Glutamatergic neuron (in vitro differentiated cells): ENCODE measurements around the gene MYOCOS. TPM values are rescaled to one million over a fixed set of nuclear protein-coding genes. Genes with fewer than 3 reads are reported as not detected.

Experiments used
- DNase-seq: peaks from one replicate; pipeline ENCODE4 v3.0.0; 2022
- H3K27ac Mint-ChIP-seq: one replicate; pipeline ENCODE4 v1.8.0; 2020; ENCODE audit warnings: mild to moderate bottlenecking, mixed read lengths, inconsistent platforms; ENCODE audit not compliant: unreplicated experiment
- H3K27me3 Mint-ChIP-seq: one replicate; pipeline ENCODE4 v1.8.0; 2020; ENCODE audit warnings: mild to moderate bottlenecking, moderate library complexity, mixed read lengths, inconsistent platforms; ENCODE audit not compliant: unreplicated experiment
- H3K36me3 Mint-ChIP-seq: one replicate; pipeline ENCODE4 v1.8.0; 2020; ENCODE audit warnings: mild to moderate bottlenecking, mixed read lengths, inconsistent platforms; ENCODE audit not compliant: unreplicated experiment
- H3K4me1 Mint-ChIP-seq: one replicate; pipeline ENCODE4 v1.8.0; 2020; ENCODE audit warnings: mild to moderate bottlenecking, low read depth, mixed read lengths, inconsistent platforms; ENCODE audit not compliant: unreplicated experiment
- H3K4me3 Mint-ChIP-seq: one replicate; pipeline ENCODE4 v1.8.0; 2020; ENCODE audit warnings: mild to moderate bottlenecking, mixed read lengths, inconsistent platforms; ENCODE audit not compliant: unreplicated experiment
- H3K9me3 Mint-ChIP-seq: one replicate; pipeline ENCODE4 v1.8.0; 2020; ENCODE audit warnings: mild to moderate bottlenecking, moderate library complexity, mixed read lengths, inconsistent platforms; ENCODE audit not compliant: unreplicated experiment
- total RNA-seq: library from RNA; stranded (reverse); fragmentation: NEBNext Ultra II Directional; extraction: Animal tissue kit (Norgen Biotek cat#: 25700); gene quantifications from one replicate; pipeline ENCODE4 v1.2.1, GENCODE V29; 2021; ENCODE audit not compliant: unreplicated experiment
- TF ChIP-seq, protein P1 (sequence below): fragments of 200-600 bp; sonication (generic); IDR thresholded peaks from one replicate; pipeline ENCODE4 v1.5.0; 2021; ENCODE audit not compliant: partially characterized antibody, unreplicated experiment

The MYOCOS gene
- total RNA-seq, 1 donor from 2014 or later: not detected

DNA sequence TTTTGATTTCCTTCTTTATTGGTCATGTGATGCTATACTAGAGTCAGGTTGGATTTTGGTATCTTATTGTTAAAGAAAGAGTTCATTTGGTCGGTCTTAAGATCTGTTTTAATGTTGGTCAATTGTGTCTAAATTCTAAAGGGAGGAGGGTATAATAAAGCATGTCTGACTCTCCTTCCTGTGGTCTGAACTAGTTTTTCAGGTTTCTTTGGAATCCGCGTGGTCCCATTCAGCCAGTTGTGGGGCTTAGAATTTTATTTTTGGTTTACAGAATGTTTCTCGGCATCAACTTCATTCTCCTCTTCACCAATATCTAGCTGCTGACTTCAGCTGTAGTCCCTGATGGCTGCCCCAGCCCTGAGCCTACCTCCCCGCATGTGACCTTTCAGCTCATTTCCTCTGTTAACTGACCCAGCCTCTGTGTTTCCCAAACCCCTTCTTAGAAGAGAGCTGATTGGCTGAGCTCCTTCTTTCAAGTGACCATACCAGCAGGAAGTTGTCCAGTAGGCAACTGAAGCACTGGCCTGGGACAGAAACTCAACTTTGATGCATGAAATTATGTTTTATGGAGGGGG, 39.1 kb downstream of the MYOCOS start:
- H3K4me1 Mint-ChIP-seq: peaks cover 9% of the 10 kb centered on the region
- H3K27me3 Mint-ChIP-seq: peaks cover 3% of the 10 kb centered on the region
- H3K36me3 Mint-ChIP-seq: no peaks in the 10 kb centered on the region
- no peak overlapping the region for H3K4me3 Mint-ChIP-seq
- no peak for DNase-seq
- TF ChIP-seq, protein P1, sequence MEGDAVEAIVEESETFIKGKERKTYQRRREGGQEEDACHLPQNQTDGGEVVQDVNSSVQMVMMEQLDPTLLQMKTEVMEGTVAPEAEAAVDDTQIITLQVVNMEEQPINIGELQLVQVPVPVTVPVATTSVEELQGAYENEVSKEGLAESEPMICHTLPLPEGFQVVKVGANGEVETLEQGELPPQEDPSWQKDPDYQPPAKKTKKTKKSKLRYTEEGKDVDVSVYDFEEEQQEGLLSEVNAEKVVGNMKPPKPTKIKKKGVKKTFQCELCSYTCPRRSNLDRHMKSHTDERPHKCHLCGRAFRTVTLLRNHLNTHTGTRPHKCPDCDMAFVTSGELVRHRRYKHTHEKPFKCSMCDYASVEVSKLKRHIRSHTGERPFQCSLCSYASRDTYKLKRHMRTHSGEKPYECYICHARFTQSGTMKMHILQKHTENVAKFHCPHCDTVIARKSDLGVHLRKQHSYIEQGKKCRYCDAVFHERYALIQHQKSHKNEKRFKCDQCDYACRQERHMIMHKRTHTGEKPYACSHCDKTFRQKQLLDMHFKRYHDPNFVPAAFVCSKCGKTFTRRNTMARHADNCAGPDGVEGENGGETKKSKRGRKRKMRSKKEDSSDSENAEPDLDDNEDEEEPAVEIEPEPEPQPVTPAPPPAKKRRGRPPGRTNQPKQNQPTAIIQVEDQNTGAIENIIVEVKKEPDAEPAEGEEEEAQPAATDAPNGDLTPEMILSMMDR: no peak
- no peaks in the 10 kb centered on the region for H3K9me3 Mint-ChIP-seq
- H3K27ac Mint-ChIP-seq: no peak overlapping the region

DNA sequence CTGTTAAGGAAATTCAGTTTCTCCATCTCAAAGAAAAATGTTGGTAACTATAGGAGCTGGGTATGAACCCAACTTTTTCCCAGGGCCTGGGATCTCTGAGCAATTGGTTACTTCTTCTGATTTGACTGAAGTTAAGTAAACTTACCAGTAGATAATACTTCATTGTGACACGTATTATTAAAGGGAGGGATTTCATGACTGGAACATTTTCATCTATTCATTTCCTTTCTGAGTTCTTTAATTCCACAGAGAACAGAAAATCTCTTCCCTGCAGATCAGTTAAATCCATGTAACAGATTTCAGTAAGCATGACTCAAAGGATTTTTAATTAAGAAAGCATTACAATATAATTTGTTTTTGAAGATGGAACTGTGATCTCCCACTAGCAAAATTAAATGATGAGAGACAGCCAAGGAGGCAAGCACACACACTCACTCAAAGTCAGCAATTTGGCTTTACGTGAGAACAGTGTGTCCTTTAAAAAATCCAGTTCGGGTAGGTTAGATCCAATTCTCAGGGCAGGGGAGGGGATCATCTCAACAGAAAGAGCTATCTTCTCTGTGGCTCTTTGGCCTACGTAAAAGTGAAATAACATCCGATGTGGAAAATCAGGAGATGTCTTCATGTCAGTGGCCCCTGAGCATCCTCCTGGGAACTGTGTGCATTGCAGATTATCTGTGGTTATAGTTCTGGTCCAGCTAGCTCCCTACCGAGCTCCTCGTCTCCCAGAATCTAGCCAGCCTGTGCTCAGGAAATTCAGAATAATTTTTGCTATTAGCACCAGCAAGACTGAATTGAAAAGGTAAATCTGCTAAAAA, 41.2 kb downstream of the MYOCOS start:
- Mint-ChIP-seq H3K27ac (no peak overlapping the region), H3K4me3 (no peak overlapping the region), H3K27me3 (no peaks in the 10 kb centered on the region), H3K4me1 (no peaks in the 10 kb centered on the region), H3K36me3 (no peaks in the 10 kb centered on the region), H3K9me3 (no peaks in the 10 kb centered on the region)
- TF ChIP-seq, protein P1: no peak
- no peak for DNase-seq

- TF ChIP-seq, protein P1: no peak
- no peaks in the 10 kb centered on the region for H3K4me1 Mint-ChIP-seq
- DNase-seq: no peak
Observed at GRCh38 chr1:171663854-171664575, 42.0 kb downstream of the MYOCOS start.

GRCh38 chr1:171664976-171665375, 42.9 kb downstream of the MYOCOS start:
- H3K36me3 Mint-ChIP-seq: no peaks in the 10 kb centered on the region
- H3K4me3 Mint-ChIP-seq: no peak overlapping the region
- H3K27ac Mint-ChIP-seq: no peak overlapping the region
- TF ChIP-seq, protein P1: no peak
- H3K9me3 Mint-ChIP-seq: no peaks in the 10 kb centered on the region
- no peaks in the 10 kb centered on the region for H3K4me1 Mint-ChIP-seq
- H3K27me3 Mint-ChIP-seq: no peaks in the 10 kb centered on the region
- DNase-seq: no peak

More at GRCh38 chr1:171663854-171664575, 42.0 kb downstream of the MYOCOS start:
- H3K4me3 Mint-ChIP-seq: no peak overlapping the region
- no peaks in the 10 kb centered on the region for H3K36me3 Mint-ChIP-seq
- no peaks in the 10 kb centered on the region for H3K9me3 Mint-ChIP-seq
- H3K27ac Mint-ChIP-seq: peak overlapping the region; percentile 15
- no peaks in the 10 kb centered on the region for H3K27me3 Mint-ChIP-seq
